GM19372 (cell line): ENCODE measurements around the gene FARP2.
A peak's percentile ranks its signal among the peaks of the same experiment; 100 is the strongest.

Experiments used
- ATAC-seq: cut with Tn5 transposase; IDR thresholded peaks from one replicate; pipeline ENCODE4 v1.9.1; 2021; ENCODE audit warnings: mild to moderate bottlenecking, low read depth, moderate library complexity; ENCODE audit not compliant: unreplicated experiment

Gene FARP2

GRCh38 chr2:241324775-241325174 is 31.3 kb upstream of the FARP2 start:
- no peak for ATAC-seq

- no peak for ATAC-seq
Measured at GRCh38 chr2:241325257-241325656, 30.8 kb upstream of the FARP2 start.

GRCh38 chr2:241329669-241330615 is 26.1 kb upstream of the FARP2 start:
- ATAC-seq: no peak

GRCh38 chr2:241330616-241330981 is 25.5 kb upstream of the FARP2 start:
- no peak for ATAC-seq

- ATAC-seq: no peak
Measured at GRCh38 chr2:241334813-241335212, 21.3 kb upstream of the FARP2 start.

- ATAC-seq: no peak
Measured at GRCh38 chr2:241339839-241340630, 16.1 kb upstream of the FARP2 start.

- no peak for ATAC-seq
Measured at GRCh38 chr2:241340631-241341163, 15.4 kb upstream of the FARP2 start.

GRCh38 chr2:241344925-241345651 is 11.0 kb upstream of the FARP2 start:
- no peak for ATAC-seq

- no peak for ATAC-seq
Measured at GRCh38 chr2:241349941-241350340, 6.1 kb upstream of the FARP2 start.

GRCh38 chr2:241350530-241350877 is 5.6 kb upstream of the FARP2 start:
- no peak for ATAC-seq

- no peak for ATAC-seq
Measured at GRCh38 chr2:241350878-241351639, 5.0 kb upstream of the FARP2 start.

- no peak for ATAC-seq
Measured at GRCh38 chr2:241351640-241352031, 4.4 kb upstream of the FARP2 start.

GRCh38 chr2:241352227-241352626 is 3.9 kb upstream of the FARP2 start:
- no peak for ATAC-seq

- ATAC-seq: peak; percentile 36
Measured at GRCh38 chr2:241354668-241355658, 1.1 kb upstream of the FARP2 start.

- no peak for ATAC-seq
Measured at GRCh38 chr2:241356871-241357260, 781 bp downstream of the FARP2 start.

GRCh38 chr2:241357531-241357930 is 1.4 kb downstream of the FARP2 start:
- ATAC-seq: no peak

- no peak for ATAC-seq
Measured at GRCh38 chr2:241358470-241358869, 2.4 kb downstream of the FARP2 start.

GRCh38 chr2:241359481-241360045 is 3.5 kb downstream of the FARP2 start:
- ATAC-seq: no peak

GRCh38 chr2:241363426-241363825 is 7.3 kb downstream of the FARP2 start:
- ATAC-seq: no peak
